Activated T-cell treated with anti-CD3 and anti-CD28 coated beads, Interleukin-2, amount 50 U/mL, for 72 hours (primary cell): ENCODE data around the gene SPTAN1. TPM values are rescaled to one million over a fixed set of nuclear protein-coding genes. Genes with fewer than 3 reads are reported as not detected.

Source experiments
- ATAC-seq, 2 donors: fragments of 150-1000 bp; cut with Tn5 transposase; replicated peaks in 1 of 2; 2 replicates each; pipeline ENCODE4 v1.10.0; 2021; ENCODE audit warnings: moderate library complexity in 2 of 2, mild to moderate bottlenecking in 1 of 2
- DNase-seq, 2 donors: peaks; one replicate each; pipeline ENCODE4 v3.0.0; 2021 to 2022; ENCODE audit warnings: mixed read lengths in 1 of 2
- H3K27ac Mint-ChIP-seq: one replicate; pipeline ENCODE4 v1.8.0; 2022; ENCODE audit warnings: mild to moderate bottlenecking, moderate library complexity, mixed read lengths
- H3K27me3 Mint-ChIP-seq: one replicate; pipeline ENCODE4 v1.8.0; 2022; ENCODE audit warnings: low read depth, mixed read lengths
- H3K36me3 Mint-ChIP-seq, 2 donors: one replicate each; pipeline ENCODE4 v1.8.0; 2022; ENCODE audit warnings: mixed read lengths in 2 of 2, mild to moderate bottlenecking in 1 of 2; ENCODE audit not compliant: insufficient read depth in 2 of 2
- H3K4me1 Mint-ChIP-seq: one replicate; pipeline ENCODE4 v1.8.0; 2022; ENCODE audit warnings: low read depth, mixed read lengths
- H3K4me3 Mint-ChIP-seq, 2 donors: one replicate each; pipeline ENCODE4 v1.8.0; 2022; ENCODE audit warnings: mild to moderate bottlenecking in 2 of 2, mixed read lengths in 2 of 2, moderate library complexity in 2 of 2
- H3K9me3 Mint-ChIP-seq, 2 donors: one replicate each; pipeline ENCODE4 v1.8.0; 2022; ENCODE audit warnings: mixed read lengths in 2 of 2
- total RNA-seq, 2 donors: library from RNA; stranded (reverse); gene quantifications; one replicate each; pipeline ENCODE4 v1.2.3, GENCODE V29; 2022

SPTAN1 gene
- total RNA-seq, 2 donors from 2014 or later = 289 to 304 TPM

DNA sequence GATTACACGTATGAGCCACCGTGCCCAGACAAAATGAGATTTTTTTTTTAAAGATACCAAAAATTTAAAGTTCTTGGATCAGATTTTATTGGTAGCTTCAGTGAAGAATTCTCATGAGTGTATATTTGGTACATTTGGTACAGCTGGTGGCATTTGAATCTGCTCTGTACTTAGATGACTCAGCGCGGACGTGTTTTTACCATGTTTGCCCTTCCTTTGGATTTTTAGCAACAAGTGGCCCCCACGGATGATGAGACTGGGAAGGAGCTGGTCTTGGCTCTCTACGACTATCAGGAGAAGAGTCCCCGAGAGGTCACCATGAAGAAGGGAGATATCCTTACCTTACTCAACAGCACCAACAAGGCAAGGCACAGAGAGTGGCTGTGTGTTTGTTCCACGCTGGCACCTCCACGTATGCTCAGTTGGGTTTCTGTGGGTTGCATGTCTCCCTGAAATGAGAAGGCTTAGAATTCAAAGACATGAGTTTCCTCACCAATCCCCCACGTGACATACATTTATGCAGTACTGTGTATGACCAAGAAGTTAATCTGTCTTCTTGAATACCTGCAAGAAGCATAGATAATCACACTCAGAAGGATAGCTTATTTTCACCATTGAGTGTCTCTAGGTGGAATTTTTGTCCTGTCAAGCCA lies 36.3 kb downstream of the SPTAN1 start:
- H3K4me1 Mint-ChIP-seq = peaks cover 18% of the 10 kb centered on the region
- DNase-seq = no peak
- no peaks in the 10 kb centered on the region for H3K9me3 Mint-ChIP-seq

DNA sequence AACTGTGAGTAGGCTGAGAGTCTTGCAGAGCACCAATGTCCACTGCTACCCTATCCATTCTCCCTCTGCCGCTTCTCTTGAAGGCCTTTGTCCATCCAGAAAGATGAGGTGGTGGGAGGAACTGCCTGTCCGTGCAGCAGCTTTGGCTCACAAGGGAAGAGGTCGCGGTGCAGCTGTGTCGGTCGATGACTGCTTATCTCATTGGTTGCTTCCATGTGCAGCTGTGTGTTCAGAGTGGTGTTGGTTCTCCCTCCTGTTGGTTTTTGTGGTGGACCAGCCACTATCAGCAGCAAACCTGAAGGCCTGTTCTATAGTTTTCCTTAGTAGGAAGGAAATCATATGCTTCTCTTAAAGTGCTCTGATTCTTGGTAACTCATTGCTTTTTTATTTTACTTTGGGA lies 40.7 kb downstream of the SPTAN1 start:
- DNase-seq (no peak), ATAC-seq (no peak)
- no peak overlapping the region for H3K27ac Mint-ChIP-seq
- no peaks in the 10 kb centered on the region for H3K27me3 Mint-ChIP-seq
- H3K36me3 Mint-ChIP-seq = peaks cover 8 to 36% of the 10 kb centered on the region in 2 donors
- no peaks in the 10 kb centered on the region for H3K9me3 Mint-ChIP-seq
- no peak overlapping the region for H3K4me3 Mint-ChIP-seq
- H3K4me1 Mint-ChIP-seq = peaks cover 7% of the 10 kb centered on the region

More for the DNA sequence above, 36.3 kb downstream of the SPTAN1 start:
- H3K4me3 Mint-ChIP-seq = peak overlapping the region in 1 of 2 donors; percentile 44
- no peaks in the 10 kb centered on the region for H3K27me3 Mint-ChIP-seq
- peak in 1 of 2 donors; percentile 53 for ATAC-seq
- H3K27ac Mint-ChIP-seq = peak overlapping the region; percentile 57
- peaks cover 18 to 52% of the 10 kb centered on the region in 2 donors for H3K36me3 Mint-ChIP-seq

- H3K4me3 Mint-ChIP-seq = no peak overlapping the region
- H3K4me1 Mint-ChIP-seq = peaks cover under 1% of the 10 kb centered on the region
- peaks cover 7 to 38% of the 10 kb centered on the region in 2 donors for H3K36me3 Mint-ChIP-seq
- H3K9me3 Mint-ChIP-seq = no peaks in the 10 kb centered on the region
- no peaks in the 10 kb centered on the region for H3K27me3 Mint-ChIP-seq
- DNase-seq = no peak
- no peak overlapping the region for H3K27ac Mint-ChIP-seq
- no peak for ATAC-seq
Measured at GRCh38 chr9:128593856-128594255, 41.5 kb downstream of the SPTAN1 start.

GRCh38 chr9:128595471-128595870 lies 43.1 kb downstream of the SPTAN1 start:
- Mint-ChIP-seq H3K27ac (peak overlapping the region; percentile 44), H3K27me3 (no peaks in the 10 kb centered on the region), H3K4me3 (no peak overlapping the region), H3K9me3 (no peaks in the 10 kb centered on the region), H3K4me1 (peaks cover 12% of the 10 kb centered on the region), H3K36me3 (peaks cover 8 to 35% of the 10 kb centered on the region in 2 donors)
- DNase-seq (no peak), ATAC-seq (no peak)

DNA sequence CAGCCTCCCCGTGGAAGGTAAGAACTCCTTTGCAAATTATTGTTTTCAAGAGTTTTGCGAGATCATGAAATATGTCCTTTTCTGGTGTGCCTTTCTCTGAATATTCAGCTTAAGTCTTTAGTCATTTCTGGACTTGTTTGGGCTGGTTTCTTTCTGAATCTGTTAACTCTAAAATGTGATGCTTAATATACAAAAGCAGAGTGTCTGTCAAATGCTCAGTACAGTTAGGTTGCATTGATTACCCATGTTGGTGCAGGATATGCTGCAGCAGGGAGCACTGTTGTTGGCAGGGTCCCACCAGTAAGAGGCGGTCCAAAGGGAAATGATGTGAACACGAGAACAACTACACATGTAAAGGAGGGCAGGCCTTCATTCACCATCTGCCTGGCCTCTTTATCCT lies 47.7 kb downstream of the SPTAN1 start:
- peaks cover 7 to 22% of the 10 kb centered on the region in 2 donors for H3K36me3 Mint-ChIP-seq
- ATAC-seq (peak; percentile 36 to 60), DNase-seq (no peak)
- no peaks in the 10 kb centered on the region for H3K9me3 Mint-ChIP-seq
- H3K27ac Mint-ChIP-seq = peak overlapping the region; percentile 90
- H3K4me3 Mint-ChIP-seq = peak overlapping the region in 1 of 2 donors; percentile 55
- H3K27me3 Mint-ChIP-seq = no peaks in the 10 kb centered on the region
- peaks cover 12% of the 10 kb centered on the region for H3K4me1 Mint-ChIP-seq

DNA sequence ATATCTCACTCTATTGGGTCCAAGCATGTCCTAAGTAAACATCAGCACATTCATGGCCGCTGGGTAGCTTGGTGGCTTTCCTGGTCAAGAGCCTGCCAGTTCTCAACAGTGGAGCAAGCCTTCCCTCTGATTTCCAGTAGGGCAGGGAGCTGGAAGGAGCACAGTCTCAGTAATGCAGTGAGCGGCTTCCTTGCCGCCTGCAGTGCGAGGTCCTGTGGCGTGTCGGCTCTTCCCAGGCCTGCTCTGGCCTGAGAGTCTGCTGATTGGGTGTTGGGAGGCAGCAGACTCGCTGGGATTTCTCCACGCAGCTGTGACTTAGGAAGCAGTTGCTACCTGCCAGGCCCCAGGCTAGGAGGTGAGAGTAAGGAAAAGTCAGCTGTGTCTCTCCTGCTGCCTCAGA lies 51.3 kb downstream of the SPTAN1 start:
- Mint-ChIP-seq H3K27ac (peak overlapping the region; percentile 1), H3K36me3 (peaks cover 8 to 17% of the 10 kb centered on the region in 2 donors), H3K9me3 (no peaks in the 10 kb centered on the region), H3K4me3 (no peak overlapping the region), H3K4me1 (peaks cover 12% of the 10 kb centered on the region), H3K27me3 (no peaks in the 10 kb centered on the region)
- DNase-seq (no peak), ATAC-seq (no peak)

DNA sequence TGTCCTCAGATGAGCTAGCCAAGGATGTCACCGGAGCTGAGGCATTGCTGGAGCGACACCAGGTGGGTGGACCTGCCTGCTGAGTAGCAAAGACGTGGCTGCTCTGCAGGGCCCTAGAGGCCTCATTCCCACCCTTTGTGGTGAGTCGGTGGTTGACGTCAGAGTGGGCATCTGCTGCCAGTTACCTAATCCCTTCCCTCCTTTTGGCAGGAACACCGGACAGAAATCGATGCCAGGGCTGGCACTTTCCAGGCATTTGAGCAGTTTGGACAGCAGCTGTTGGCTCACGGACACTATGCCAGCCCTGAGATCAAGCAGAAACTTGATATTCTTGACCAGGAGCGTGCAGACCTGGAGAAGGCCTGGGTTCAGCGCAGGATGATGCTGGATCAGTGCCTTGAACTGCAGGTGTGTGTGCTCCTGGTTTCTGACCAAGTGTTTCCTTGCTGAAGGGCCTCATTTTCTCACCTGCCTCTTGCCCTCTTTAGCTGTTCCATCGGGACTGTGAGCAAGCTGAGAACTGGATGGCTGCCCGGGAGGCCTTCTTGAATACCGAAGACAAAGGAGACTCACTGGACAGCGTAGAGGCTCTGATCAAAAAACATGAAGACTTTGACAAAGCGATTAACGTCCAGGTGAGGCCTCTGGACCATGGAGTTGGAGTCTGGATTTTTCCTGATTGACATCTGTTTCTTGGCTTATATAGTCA lies 55.4 kb downstream of the SPTAN1 start:
- Mint-ChIP-seq H3K4me3 (no peak overlapping the region), H3K4me1 (no peaks in the 10 kb centered on the region), H3K27ac (no peak overlapping the region), H3K9me3 (no peaks in the 10 kb centered on the region), H3K27me3 (no peaks in the 10 kb centered on the region), H3K36me3 (peaks cover 9 to 16% of the 10 kb centered on the region in 2 donors)
- DNase-seq (no peak), ATAC-seq (no peak)

- H3K4me3 Mint-ChIP-seq = no peak overlapping the region
- H3K9me3 Mint-ChIP-seq = no peaks in the 10 kb centered on the region
- peaks cover 9 to 26% of the 10 kb centered on the region in 2 donors for H3K36me3 Mint-ChIP-seq
- no peak overlapping the region for H3K27ac Mint-ChIP-seq
- no peaks in the 10 kb centered on the region for H3K4me1 Mint-ChIP-seq
- DNase-seq (no peak), ATAC-seq (no peak)
- H3K27me3 Mint-ChIP-seq = no peaks in the 10 kb centered on the region
Measured at GRCh38 chr9:128610897-128611296, 58.5 kb downstream of the SPTAN1 start.

- H3K4me1 Mint-ChIP-seq = no peaks in the 10 kb centered on the region
- ATAC-seq (no peak), DNase-seq (no peak)
- no peaks in the 10 kb centered on the region for H3K27me3 Mint-ChIP-seq
- H3K9me3 Mint-ChIP-seq = no peaks in the 10 kb centered on the region
- peak overlapping the region; percentile 49 for H3K27ac Mint-ChIP-seq
- peaks cover 7 to 28% of the 10 kb centered on the region in 2 donors for H3K36me3 Mint-ChIP-seq
- no peak overlapping the region for H3K4me3 Mint-ChIP-seq
Measured at GRCh38 chr9:128611600-128612394, 59.4 kb downstream of the SPTAN1 start.

DNA sequence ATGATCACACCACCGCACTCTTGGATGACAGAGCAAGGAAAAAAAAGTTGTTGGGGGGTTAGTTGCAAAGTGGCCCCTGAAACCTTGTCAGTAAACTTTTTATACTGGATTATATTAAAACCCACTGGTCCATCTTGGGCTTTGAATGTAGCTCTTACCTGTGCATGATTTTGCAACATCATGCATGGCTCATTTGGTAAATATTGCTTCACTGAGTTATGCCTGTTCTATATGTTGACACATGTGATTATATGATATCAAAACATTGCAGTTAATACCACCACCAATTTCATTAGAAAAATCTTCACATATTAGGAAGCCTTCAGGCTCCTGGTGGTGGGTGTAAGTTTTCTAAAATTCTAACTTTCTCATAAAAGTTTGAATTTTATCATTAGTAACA lies 62.3 kb downstream of the SPTAN1 start:
- Mint-ChIP-seq H3K4me3 (no peak overlapping the region), H3K36me3 (peaks cover 7 to 39% of the 10 kb centered on the region in 2 donors), H3K27me3 (no peaks in the 10 kb centered on the region), H3K9me3 (no peaks in the 10 kb centered on the region), H3K27ac (no peak overlapping the region), H3K4me1 (no peaks in the 10 kb centered on the region)
- no peak for DNase-seq
- no peak for ATAC-seq

DNA sequence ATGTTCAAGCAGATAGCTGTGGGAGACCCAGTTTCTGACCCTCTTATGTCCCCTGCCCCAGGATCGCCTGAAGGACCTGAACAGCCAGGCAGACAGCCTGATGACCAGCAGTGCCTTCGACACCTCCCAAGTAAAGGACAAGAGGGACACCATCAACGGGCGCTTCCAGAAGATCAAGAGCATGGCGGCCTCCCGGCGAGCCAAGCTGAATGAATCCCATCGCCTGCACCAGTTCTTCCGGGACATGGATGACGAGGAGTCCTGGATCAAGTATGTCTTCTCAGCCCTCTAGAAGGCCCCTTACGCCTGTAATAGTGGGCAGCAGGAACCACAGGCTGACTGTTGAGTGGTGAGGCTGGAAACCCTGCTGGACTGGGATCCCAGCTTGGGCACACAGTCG lies 63.2 kb downstream of the SPTAN1 start:
- Mint-ChIP-seq H3K4me1 (no peaks in the 10 kb centered on the region), H3K27ac (no peak overlapping the region), H3K4me3 (no peak overlapping the region), H3K36me3 (peaks cover 9 to 39% of the 10 kb centered on the region in 2 donors), H3K9me3 (no peaks in the 10 kb centered on the region), H3K27me3 (no peaks in the 10 kb centered on the region)
- no peak for DNase-seq
- ATAC-seq = no peak

DNA sequence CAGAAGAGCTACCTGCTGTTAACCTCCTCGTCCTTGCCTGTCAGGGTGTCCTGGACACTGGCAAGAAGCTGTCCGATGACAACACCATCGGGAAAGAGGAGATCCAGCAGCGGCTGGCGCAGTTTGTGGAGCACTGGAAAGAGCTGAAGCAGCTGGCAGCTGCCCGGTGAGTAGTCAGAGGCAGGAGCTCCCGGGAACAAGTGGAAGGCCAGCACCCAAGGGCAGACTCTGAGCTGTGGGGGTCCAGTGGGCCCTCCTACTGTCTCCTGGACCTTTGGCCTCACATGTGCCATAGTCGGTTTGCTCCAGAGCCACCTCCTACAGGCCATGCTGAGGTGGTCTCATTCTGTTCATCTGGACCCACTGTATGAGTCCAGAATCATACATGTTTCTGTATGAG lies 65.6 kb downstream of the SPTAN1 start:
- no peaks in the 10 kb centered on the region for H3K4me1 Mint-ChIP-seq
- peaks cover 7 to 41% of the 10 kb centered on the region in 2 donors for H3K36me3 Mint-ChIP-seq
- no peaks in the 10 kb centered on the region for H3K27me3 Mint-ChIP-seq
- no peaks in the 10 kb centered on the region for H3K9me3 Mint-ChIP-seq
- DNase-seq (no peak), ATAC-seq (peak in 1 of 2 donors; percentile 31)
- H3K27ac Mint-ChIP-seq = no peak overlapping the region
- no peak overlapping the region for H3K4me3 Mint-ChIP-seq

DNA sequence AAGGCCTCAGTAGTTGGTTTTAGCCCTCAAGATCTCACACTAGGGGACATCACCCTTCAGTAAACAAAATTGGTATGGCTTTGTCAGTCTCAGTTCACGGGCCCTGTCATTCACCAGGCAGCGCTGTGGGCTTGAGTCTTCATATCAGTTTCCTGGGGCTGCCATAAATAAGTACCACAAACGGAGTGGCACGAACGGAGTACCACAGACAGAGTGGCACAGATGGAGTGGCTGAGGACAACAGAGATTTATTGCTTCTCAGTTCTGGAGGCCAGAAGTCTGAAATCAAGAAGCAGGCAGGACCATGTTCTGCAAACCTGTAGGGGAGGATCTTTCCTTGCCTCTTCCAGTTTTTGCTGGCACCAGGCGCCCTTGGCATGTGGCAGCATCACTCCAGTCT lies 66.7 kb downstream of the SPTAN1 start:
- H3K27ac Mint-ChIP-seq = no peak overlapping the region

More for the DNA sequence above, 66.7 kb downstream of the SPTAN1 start:
- no peak overlapping the region for H3K4me3 Mint-ChIP-seq
- DNase-seq (no peak), ATAC-seq (no peak)
- H3K9me3 Mint-ChIP-seq = no peaks in the 10 kb centered on the region
- H3K36me3 Mint-ChIP-seq = peaks cover 6 to 36% of the 10 kb centered on the region in 2 donors
- H3K27me3 Mint-ChIP-seq = no peaks in the 10 kb centered on the region
- no peaks in the 10 kb centered on the region for H3K4me1 Mint-ChIP-seq
